HL-60 (cell line): Measurements from ENCODE around the gene BHMT2.

Source experiments
- DNase-seq, 2 experiments: peaks; one replicate each; pipeline ENCODE4 v3.0.0-alpha.2; 2010 to 2020; ENCODE audit warnings: low read depth in 1 of 2, low spot score in 1 of 2
- H3K27ac ChIP-seq: fragments of 250-450 bp; sonication (Bioruptor Pico); replicated peaks from 2 replicates; pipeline ENCODE4 v1.5.1; 2020; ENCODE audit warnings: mild to moderate bottlenecking, moderate library complexity
- H3K27me3 ChIP-seq: fragments of 250-450 bp; sonication (Bioruptor Pico); 2 replicates; pipeline ENCODE4 v1.5.1; 2021; ENCODE audit warnings: mild to moderate bottlenecking, moderate library complexity; ENCODE audit not compliant: insufficient read depth, poor library complexity, severe bottlenecking
- H3K4me3 ChIP-seq: replicated peaks from 2 replicates; pipeline ENCODE4 v1.5.1; 2011; ENCODE audit warnings: mild to moderate bottlenecking, control low read depth, low read length; ENCODE audit not compliant: insufficient read depth
- CTCF ChIP-seq: IDR thresholded peaks from one replicate; pipeline ENCODE4 v1.5.1; 2011; ENCODE audit warnings: low read length, control low read depth, inconsistent platforms; ENCODE audit not compliant: insufficient read depth
- GABPA ChIP-seq: IDR thresholded peaks from 2 replicates; pipeline ENCODE4 v1.6.1; 2012; ENCODE audit warnings: low read depth
- POLR2AphosphoS5 ChIP-seq: IDR thresholded peaks from 2 replicates; pipeline ENCODE4 v1.6.1; 2012; ENCODE audit warnings: low read depth
- REST ChIP-seq: IDR thresholded peaks from 2 replicates; pipeline ENCODE4 v1.6.1; 2012; ENCODE audit warnings: low read depth; ENCODE audit not compliant: insufficient replicate concordance
- SPI1 ChIP-seq: IDR thresholded peaks from 2 replicates; pipeline ENCODE4 v1.6.1; 2012; ENCODE audit warnings: low read depth, mild to moderate bottlenecking, borderline replicate concordance
- long read RNA-seq: library from polyadenylated mRNA; unstranded; transcript quantifications from one replicate; pipeline ENCODE4 v2.0.0, GENCODE V29; 2020

Gene BHMT2
- long read RNA-seq, partial matches to known transcripts = 0 of 1 reads
- long read RNA-seq, other reads (novel, unspliced or antisense) = 1 of 1 reads

GRCh38 chr5:79069488-79070349 is at the start of gene BHMT2, which contains the start of gene DMGDH:
TSS of gene BHMT2 (plus strand) at chr5:79069767. CDS start at chr5:79069783, 16 bp downstream.
TSS of gene DMGDH (minus strand) at chr5:79069674. CDS start at chr5:79069620, 54 bp downstream.
- no peak for DNase-seq
- TF ChIP-seq POLR2AphosphoS5 = no peak
- TF ChIP-seq SPI1 = no peak
- no peak for TF ChIP-seq GABPA
- TF ChIP-seq CTCF = no peak
- no peak for TF ChIP-seq REST
- Histone ChIP-seq H3K4me3 (no peak within 1 kb of the TSS), H3K27me3 (no peaks in the 10 kb centered on the region), H3K27ac (no peak within 1 kb of the TSS)

- Histone ChIP-seq H3K27ac (no peak overlapping the region), H3K4me3 (no peak overlapping the region), H3K27me3 (no peaks in the 10 kb centered on the region)
- TF ChIP-seq CTCF (peak; percentile 22), SPI1 (no peak)
- peak in 1 of 2 experiments; percentile 36 for DNase-seq
These were observed 48.6 kb upstream of the BHMT2 start for GRCh38 chr5:79020861-79021561.

GRCh38 chr5:79021753-79022152 is 47.8 kb upstream of the BHMT2 start:
- H3K27me3 ChIP-seq = no peaks in the 10 kb centered on the region
- TF ChIP-seq POLR2AphosphoS5 (no peak), REST (no peak), GABPA (no peak), SPI1 (no peak), CTCF (no peak)
- H3K27ac ChIP-seq = no peak overlapping the region
- H3K4me3 ChIP-seq = no peak overlapping the region
- DNase-seq = no peak
